HCT116 (cell line): ENCODE measurements around the gene RORB.

ENCODE experiments used
- ELF1 ChIP-seq: IDR thresholded peaks from 2 replicates; pipeline ENCODE4 v1.6.1; 2012; ENCODE audit warnings: low read depth, borderline replicate concordance
- EZH2 ChIP-seq: fragments of 200-600 bp; sonication (generic); IDR thresholded peaks from 2 replicates; pipeline ENCODE4 v1.6.1; 2017; ENCODE audit warnings: antibody characterized with exemption, mixed run types
- EZH2phosphoT487 ChIP-seq: fragments of 200-600 bp; IDR thresholded peaks from 2 replicates; pipeline ENCODE4 v1.6.1; 2018; ENCODE audit warnings: antibody characterized with exemption, borderline replicate concordance
- POLR2A ChIP-seq: IDR thresholded peaks from 2 replicates; pipeline ENCODE4 v1.7.0; 2011; ENCODE audit warnings: borderline replicate concordance; ENCODE audit not compliant: insufficient read depth, insufficient read length; ENCODE audit errors: extremely low read depth
- POLR2AphosphoS5 ChIP-seq: IDR thresholded peaks from 2 replicates; pipeline ENCODE4 v1.6.1; 2011; ENCODE audit warnings: mild to moderate bottlenecking, low read depth, low read length, moderate library complexity
- RAD21 ChIP-seq: IDR thresholded peaks from 2 replicates; pipeline ENCODE4 v1.6.1; 2012; ENCODE audit warnings: low read depth, mild to moderate bottlenecking
- SP1 ChIP-seq: IDR thresholded peaks from 2 replicates; pipeline ENCODE4 v1.6.1; 2012; ENCODE audit warnings: low read depth
- SRF ChIP-seq: IDR thresholded peaks from 2 replicates; pipeline ENCODE4 v1.6.1; 2012; ENCODE audit warnings: low read depth
- TCF7L2 ChIP-seq: IDR thresholded peaks from 2 replicates; pipeline ENCODE4 v1.7.0; 2011; ENCODE audit warnings: borderline replicate concordance, inconsistent platforms; ENCODE audit not compliant: insufficient read depth, insufficient read length; ENCODE audit errors: extremely low read depth
- YY1 ChIP-seq: IDR thresholded peaks from 2 replicates; pipeline ENCODE4 v1.6.1; 2011; ENCODE audit warnings: low read length, low read depth, moderate library complexity, mild to moderate bottlenecking; ENCODE audit not compliant: insufficient replicate concordance; ENCODE audit errors: extremely low read depth
- TF ChIP-seq, protein P1 (sequence below), 3 experiments: fragments of 200-600 bp in 1 of 3; sonication (generic) in 1 of 3; IDR thresholded peaks in 2 of 3; conservative IDR thresholded peaks in 1 of 3; 2 replicates each; pipeline ENCODE4 v1.5.1; 2012 to 2017; ENCODE audit warnings: low read depth in 2 of 3, low read length in 2 of 3, antibody characterized with exemption in 1 of 3, borderline replicate concordance in 1 of 3, control low read depth in 1 of 3, mild to moderate bottlenecking in 1 of 3, mixed read lengths in 1 of 3, mixed run types in 1 of 3, moderate library complexity in 1 of 3; ENCODE audit not compliant: insufficient read depth in 1 of 3
- TF ChIP-seq, protein P2 (sequence below): IDR thresholded peaks from 2 replicates; pipeline ENCODE4 v1.6.1; 2012
- TF ChIP-seq, protein P3 (sequence below): IDR thresholded peaks from 2 replicates; pipeline ENCODE4 v1.6.1; 2012; ENCODE audit warnings: low read depth

DNA sequence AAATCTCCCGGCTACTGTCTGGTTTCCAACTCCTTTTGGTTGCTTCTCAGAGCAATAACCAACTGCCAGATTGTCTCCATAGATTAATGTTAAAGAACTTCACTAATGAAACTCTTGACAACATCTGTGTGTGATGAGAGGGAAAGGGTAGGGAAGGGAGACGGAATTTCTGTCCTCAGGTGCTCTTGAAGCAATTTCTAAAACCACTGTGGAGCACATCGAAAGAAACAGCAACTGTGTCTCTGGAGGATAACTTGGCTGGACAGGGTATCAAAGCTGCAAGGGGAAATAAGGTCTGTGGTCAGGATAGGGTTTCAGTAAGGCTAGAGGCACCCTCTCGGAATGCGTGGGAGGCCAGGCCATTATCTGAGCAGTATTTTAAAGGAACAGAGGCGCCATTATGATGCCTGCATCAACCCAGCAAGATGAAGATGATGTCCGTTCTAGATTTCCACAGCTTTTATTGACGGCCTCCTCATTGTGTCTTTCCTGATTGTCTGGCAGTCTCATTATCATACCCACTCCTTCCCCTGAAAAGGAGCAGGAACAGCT lies 76.6 kb downstream of the RORB start:
- TF ChIP-seq, protein P1, sequence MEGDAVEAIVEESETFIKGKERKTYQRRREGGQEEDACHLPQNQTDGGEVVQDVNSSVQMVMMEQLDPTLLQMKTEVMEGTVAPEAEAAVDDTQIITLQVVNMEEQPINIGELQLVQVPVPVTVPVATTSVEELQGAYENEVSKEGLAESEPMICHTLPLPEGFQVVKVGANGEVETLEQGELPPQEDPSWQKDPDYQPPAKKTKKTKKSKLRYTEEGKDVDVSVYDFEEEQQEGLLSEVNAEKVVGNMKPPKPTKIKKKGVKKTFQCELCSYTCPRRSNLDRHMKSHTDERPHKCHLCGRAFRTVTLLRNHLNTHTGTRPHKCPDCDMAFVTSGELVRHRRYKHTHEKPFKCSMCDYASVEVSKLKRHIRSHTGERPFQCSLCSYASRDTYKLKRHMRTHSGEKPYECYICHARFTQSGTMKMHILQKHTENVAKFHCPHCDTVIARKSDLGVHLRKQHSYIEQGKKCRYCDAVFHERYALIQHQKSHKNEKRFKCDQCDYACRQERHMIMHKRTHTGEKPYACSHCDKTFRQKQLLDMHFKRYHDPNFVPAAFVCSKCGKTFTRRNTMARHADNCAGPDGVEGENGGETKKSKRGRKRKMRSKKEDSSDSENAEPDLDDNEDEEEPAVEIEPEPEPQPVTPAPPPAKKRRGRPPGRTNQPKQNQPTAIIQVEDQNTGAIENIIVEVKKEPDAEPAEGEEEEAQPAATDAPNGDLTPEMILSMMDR (IDR thresholded peaks at IDR 0.05 in 2 of 3, conservative IDR thresholded peaks at IDR 0.05 in 1 of 3; ENCODE audit: borderline replicate concordance in 1 of 3, insufficient read depth in 1 of 3, low read depth in 2 of 3, low read length in 2 of 3), result no peak
- no peak for TF ChIP-seq SRF
- TF ChIP-seq TCF7L2, result no peak
- TF ChIP-seq, protein P2, sequence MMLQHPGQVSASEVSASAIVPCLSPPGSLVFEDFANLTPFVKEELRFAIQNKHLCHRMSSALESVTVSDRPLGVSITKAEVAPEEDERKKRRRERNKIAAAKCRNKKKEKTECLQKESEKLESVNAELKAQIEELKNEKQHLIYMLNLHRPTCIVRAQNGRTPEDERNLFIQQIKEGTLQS, result no peak
- no peak for TF ChIP-seq POLR2AphosphoS5
- TF ChIP-seq EZH2, result no peak
- no peak for TF ChIP-seq EZH2phosphoT487
- TF ChIP-seq SP1, result no peak
- no peak for TF ChIP-seq YY1
- no peak for TF ChIP-seq RAD21
- no peak for TF ChIP-seq ELF1
- no peak for TF ChIP-seq POLR2A
- TF ChIP-seq, protein P3, sequence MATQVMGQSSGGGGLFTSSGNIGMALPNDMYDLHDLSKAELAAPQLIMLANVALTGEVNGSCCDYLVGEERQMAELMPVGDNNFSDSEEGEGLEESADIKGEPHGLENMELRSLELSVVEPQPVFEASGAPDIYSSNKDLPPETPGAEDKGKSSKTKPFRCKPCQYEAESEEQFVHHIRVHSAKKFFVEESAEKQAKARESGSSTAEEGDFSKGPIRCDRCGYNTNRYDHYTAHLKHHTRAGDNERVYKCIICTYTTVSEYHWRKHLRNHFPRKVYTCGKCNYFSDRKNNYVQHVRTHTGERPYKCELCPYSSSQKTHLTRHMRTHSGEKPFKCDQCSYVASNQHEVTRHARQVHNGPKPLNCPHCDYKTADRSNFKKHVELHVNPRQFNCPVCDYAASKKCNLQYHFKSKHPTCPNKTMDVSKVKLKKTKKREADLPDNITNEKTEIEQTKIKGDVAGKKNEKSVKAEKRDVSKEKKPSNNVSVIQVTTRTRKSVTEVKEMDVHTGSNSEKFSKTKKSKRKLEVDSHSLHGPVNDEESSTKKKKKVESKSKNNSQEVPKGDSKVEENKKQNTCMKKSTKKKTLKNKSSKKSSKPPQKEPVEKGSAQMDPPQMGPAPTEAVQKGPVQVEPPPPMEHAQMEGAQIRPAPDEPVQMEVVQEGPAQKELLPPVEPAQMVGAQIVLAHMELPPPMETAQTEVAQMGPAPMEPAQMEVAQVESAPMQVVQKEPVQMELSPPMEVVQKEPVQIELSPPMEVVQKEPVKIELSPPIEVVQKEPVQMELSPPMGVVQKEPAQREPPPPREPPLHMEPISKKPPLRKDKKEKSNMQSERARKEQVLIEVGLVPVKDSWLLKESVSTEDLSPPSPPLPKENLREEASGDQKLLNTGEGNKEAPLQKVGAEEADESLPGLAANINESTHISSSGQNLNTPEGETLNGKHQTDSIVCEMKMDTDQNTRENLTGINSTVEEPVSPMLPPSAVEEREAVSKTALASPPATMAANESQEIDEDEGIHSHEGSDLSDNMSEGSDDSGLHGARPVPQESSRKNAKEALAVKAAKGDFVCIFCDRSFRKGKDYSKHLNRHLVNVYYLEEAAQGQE, result no peak
